HG02970 (cell line): ENCODE results near the gene EFCAB5.
"Not testable (repeated sequence)": the region's sequence is repeated elsewhere in the genome, so short reads cannot be mapped to it uniquely, and the experiment has no call there.

ENCODE experiments used
- ATAC-seq: cut with Tn5 transposase; IDR thresholded peaks from one replicate; pipeline ENCODE4 v1.9.1; 2021; ENCODE audit warnings: mild to moderate bottlenecking, moderate library complexity, moderate number of reproducible peaks; ENCODE audit not compliant: unreplicated experiment, low FRiP score

Gene EFCAB5

DNA sequence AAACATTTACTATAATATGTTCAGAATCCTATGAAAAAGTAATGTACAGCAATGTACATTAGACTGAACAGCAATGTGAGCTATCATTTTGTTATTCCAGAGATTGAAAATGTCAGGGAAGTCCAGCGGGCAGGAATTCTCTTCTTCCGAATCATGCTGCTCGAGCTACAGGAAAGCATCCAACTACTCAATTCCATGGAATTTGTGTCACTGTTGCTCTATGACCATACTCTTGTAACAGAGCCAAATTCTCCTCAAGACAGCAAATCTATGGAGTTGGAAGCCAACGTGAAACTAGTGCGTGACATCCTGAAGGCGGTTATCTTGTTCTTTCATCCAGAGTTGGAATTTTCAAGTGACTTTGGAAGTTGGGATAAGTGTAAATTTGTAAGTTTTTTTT is 150.3 kb downstream of the EFCAB5 start:
- no peak for ATAC-seq

DNA sequence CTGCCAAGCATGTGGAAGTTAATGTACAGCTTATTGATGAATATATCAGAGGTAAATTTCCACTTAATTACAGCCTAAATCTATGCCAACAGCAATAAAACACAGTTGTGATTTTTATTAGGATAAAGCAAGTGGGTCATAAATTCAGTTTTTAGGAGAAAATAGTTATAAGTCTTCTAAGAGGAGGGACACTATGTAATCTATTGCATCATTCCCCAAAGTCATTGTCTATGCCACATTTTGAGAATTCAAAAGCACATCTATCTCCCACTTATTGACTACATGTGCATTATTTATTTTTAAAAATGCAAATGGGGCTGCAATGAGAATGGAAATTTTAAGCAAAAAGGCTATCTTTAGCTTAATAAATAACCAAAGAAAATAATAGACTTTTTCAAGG is 151.5 kb downstream of the EFCAB5 start:
- no peak for ATAC-seq

DNA sequence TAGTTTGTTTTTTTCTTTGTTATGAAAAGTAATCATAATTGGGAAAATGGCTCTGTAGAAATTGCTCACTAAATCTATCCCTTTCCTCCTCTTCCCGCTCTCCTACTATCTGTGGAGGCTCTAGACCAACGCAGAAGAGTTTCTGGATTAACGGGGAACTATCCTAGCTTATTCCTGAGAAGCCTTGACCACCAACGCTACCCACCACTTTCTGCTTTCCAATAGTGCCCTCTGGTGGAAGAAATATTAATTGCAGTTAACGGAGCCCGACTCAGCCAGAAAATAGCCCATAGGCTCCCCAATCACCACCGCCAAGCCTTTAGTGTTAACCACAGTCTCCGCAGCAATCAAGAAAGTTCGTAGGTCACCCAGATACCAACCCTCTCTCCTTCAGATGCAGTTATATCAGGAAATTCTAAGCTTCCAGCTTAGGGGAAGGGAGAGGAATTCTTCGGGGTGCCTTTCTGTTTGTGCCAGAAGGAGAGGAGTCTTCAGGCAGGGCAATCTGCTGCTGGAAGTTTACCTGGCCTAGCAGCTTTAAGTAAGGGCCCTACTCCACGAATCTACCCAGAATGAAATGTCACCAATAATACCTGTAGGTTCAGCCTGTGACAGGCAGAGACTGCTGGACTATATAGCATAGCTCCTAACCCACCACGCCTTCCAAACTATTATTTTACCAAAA is 152.2 kb downstream of the EFCAB5 start:
- no peak for ATAC-seq

DNA sequence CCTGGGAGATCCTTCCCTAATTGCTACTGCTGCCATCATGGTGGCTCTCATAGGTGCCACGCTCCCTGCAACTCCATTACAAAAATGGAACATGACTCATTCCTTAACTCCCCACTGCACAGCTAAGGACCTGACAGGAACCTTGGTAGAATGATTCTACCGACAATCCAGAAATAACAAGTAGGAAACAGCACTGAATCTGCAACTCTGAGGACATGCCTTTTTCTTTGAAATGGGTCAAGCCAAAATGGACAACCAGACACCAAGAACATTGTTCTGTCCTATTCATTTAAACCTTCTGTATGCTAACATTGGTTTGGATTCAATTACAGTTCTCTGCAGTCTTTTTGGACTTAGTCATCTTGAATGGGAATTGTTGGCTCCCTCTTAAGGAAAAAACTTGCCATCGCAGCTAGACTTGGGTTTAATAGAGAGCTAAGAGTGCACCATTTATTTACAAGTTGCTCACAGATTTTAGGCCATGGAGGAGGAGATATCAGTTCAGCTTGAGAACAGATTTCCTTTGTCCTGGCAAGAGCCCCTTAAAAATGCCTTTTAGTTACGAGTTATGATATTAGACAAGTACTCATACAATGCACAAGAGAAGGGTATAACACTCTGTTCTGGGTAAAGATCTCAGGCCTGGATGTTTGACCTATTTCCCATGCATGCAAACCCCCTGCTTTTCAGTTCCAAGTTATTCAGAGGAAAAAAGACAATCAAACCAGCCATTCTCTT is 154.2 kb downstream of the EFCAB5 start:
- ATAC-seq: no peak

DNA sequence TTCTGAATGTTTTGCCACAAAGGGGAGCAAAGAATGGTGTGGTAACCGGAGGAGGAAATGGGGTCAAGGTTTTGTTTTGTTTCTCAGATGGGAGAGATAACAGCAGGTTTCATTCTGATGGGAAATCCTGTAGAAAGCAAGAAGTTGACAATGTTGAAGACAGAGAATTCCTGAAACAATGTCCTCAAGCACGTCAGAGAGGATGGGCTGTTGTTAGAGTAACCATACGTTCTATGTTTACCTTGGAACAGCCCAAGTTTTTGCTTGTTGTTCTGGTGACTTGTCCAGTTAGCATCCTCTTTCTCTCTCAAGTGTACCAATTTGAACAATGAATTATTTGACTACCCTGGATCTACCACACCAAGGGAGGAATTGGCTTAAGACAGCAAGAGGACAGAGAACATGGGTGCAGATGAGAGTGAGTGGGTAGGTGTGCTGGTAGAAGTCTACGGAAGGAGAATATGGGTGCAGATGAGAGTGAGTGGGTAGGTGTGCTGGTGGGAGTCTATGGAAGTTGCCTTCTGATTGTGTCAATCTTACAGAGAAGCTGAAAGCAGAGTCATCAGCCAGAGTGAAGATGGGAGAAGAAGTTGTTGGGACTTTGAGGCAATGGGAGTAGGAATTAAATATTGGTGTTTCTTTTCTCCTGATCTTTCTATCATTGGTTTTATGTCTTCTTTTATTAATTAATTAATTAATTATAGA is 160.4 kb downstream of the EFCAB5 start:
- no peak for ATAC-seq

DNA sequence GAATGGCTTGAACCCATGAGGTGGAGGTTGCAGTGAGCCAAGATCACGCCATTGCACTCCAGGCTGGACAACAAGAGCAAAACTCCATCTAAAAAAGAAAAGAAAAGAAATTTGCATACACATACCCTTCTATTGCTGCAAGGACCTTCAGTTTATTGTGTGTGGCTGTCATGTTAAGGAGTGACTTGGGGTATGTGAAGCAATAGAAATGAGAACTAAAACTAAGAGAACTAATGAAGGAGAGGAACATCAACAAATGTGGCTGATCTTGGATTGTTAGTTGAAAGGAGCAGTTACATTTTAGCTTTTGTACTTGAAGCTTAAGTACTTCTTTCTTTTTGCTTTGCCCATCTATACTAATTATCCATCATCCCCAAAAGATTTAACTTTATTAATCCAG is 162.5 kb downstream of the EFCAB5 start:
- no peak for ATAC-seq

DNA sequence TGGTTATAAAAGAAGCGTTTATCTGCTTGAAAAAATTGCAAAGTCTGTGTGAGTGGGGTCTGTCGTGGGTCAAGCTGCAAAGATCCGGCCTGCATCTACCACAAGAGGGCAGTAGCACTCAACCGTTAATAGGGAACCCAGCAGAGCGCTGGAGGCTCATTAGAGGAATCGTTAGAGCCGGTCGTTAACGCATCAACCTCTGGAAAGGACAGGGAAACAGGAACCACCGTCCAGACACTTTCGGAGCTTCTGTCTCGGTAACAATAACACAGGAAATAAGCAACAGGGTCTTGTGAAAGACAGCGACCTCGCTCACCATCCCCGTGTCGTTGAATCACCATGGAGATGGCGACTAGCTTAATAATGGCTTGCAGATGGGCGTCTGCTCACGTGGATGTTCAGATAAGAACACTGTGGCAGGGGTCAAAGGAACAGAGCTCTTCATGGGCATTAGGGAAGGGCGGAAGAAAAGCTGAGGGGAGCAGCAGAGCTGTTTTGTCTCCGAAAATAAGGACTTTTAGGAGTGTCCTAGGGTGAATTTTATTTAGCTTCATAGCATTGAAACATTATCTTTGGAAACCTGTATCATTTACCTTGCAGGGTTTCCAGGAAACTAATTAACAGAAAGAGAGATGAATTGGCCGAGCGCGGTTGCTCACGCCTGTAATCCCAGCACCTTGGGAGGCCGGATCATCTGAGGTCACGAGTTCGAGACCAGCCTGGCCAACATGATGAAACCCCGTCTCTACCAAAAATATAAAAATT is 163.3 kb downstream of the EFCAB5 start:
- no peak for ATAC-seq

DNA sequence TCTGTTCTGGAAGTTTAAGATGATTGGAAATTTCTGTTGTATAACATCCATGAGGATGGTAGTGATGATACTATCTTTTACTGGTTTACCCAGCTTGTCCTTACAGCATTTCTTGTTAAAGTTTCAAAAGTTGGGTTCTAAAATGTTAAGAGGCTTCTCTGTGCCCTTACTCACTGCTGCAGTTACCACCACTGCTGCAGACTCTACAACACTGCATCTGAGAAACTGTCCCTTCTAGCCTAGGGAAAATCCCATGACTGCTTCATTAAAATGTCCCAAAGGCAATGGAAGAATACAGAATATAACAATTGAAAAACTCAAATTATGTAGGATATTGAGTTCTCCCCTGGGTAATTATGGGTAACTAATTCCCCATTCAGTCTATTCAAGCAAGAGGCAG is 171.4 kb downstream of the EFCAB5 start:
- ATAC-seq: no peak

DNA sequence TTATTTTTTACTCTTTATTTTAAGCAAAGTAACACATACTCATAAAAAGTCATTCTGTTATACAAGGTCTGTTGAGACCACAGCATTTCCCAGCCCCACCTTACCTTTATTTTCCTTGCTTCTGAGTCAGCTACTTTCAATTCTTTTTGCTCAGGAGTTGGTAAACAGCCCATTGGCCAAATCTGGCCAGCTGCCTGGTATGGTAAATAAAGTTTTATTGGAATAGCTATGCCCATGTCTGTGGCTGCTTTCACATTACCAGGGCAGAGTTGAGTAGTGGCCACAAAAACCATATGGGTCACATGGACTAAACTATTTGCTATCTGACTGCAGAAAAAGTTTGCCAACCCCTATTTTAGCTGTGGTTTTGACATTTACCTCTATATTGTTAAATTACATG is 171.8 kb downstream of the EFCAB5 start:
- no peak for ATAC-seq

DNA sequence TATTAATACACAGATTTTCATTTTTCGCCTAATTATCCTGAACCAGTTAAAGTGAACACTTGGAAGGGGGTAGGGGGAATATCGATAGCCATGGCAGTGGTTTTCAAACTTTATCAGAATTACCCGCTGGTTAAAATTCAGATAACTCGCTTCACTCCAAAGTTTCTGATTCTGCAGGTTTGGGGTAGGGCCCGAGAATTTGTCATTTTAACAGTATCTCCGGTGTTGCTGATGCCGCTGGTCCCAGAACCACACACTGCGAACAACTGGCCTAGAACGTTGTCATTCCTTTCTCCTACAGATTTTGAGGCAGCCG is 174.9 kb downstream of the EFCAB5 start:
- no peak for ATAC-seq

DNA sequence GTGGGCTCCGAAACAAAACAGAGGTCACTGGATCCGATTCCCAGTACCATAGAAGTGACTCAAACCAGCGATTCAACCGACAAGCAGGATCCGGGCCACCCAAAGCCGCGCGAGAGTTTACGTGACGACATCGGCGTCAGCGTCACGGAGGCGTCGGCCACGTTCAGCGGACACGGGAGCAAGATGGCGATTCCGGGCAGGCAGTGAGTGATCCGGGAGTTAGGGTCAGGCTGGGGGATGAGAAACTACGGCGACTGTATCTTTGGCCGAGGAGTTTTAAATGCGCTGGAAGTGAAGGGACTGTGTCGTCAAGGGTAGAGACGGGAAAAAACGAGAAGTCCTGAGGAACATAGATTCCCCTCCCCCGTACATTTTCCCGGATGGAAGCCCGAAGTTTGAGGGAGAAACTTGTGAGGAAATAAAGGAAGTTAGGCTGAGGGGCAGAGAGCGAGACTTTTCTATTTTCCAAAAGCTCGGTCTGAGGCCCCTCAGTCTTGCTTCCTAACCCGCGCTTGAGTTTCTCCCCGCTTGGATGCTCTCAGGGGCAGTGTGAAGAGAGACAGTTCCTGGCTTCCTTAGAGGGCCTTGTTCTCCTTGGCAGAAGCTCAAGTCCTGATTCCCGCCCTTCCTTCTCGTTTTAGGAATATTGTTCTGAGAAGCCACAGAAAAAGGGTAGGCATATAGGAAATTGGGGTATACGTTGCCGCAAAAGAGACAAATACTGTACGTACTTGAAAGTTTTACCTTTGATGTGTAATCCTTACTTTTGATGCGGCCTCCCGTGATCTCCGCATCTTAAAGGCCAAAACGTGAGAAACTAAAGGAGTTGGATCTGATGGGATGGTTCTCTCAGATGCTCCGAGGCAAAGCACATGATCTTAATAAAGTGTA is 175.5 kb downstream of the EFCAB5 start, which contains the start of gene NSRP1:
TSS of gene NSRP1 (plus strand) at position 156 of the 891 bp plus-strand sequence. CDS start at position 184, 28 bp downstream.
- ATAC-seq: peak; percentile 53

DNA sequence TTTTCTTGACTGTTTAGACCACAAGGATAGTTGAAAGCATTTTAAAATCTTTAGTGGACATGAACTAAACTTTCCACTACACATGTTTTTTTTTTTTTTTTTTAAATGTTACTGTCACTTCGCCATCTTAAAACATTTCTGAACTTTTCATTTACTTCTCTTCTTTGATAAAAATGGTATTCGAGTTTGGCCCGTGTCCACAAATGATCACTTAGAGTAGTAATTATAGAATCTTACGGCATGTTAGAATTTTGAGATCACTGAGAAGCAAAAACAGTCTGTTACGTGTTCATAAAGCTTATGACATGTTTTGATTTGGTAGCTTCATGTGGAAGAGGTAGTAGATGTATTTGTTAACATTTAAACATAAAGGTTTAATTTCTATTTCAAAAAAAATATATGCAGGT is 176.2 kb downstream of the EFCAB5 start:
- no peak for ATAC-seq

DNA sequence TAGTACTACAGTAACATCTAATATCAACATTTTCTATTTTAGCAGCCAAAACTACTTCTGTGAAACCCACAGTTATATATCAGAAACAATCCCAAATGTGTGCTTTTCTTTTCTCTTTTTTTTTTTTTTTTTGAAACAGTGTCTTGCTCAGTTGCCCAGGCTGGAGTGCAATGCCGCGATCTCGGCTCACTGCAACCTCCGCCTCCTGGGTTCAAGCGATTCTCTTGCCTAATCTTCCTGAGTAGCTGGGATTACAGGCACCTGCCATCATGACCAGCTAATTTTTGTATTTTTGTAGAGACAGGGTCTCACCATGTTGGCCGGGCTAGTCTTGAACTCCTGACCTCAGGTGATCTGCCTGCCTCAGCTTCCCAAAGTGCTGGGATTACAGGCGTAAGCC is 177.2 kb downstream of the EFCAB5 start:
- ATAC-seq: not testable (repeated sequence)

DNA sequence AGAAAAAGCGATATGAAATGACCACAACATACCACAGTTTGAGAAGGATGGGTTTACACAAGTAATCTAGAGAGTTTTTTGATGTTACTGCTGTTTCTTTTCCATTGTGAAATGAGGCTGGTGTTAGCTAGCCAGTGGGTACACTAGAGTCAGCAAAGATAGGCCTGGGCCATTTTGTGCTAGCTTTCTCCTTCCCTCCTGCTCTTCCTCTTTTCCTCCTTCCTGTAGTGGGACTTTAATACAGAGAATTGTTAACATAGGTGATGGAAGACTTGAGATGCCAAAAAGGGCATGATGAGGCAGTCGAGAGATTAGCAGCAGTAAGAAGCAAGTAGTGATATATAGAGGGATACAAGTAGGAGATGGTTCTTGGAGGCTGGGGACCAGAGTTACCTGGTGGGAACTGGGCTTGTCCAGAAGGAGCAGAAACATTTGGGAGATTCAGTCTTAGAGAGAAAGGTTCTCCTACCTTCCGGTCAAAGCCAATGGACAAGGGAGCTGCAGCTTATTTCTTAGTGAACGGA is 182.9 kb downstream of the EFCAB5 start:
- no peak for ATAC-seq

DNA sequence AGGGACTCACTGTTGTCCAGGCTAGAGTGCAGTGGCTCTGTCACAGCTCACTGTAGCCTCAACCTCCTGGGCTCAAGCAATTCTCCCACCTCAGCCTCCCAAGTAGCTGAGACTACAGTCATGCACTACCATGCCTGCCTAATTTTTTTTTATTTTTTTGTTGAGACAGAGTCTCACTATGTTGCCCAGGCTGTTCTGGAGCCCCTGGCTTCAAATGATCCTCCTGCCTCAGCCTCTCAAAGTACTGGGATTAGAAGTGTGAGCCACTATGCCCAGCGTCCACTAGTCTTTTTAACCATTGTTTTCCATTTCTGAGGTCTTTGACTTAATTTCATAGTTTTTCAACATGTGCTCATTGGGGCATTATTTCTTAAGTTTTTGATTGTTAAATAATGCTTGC is 188.7 kb downstream of the EFCAB5 start:
- no peak for ATAC-seq

DNA sequence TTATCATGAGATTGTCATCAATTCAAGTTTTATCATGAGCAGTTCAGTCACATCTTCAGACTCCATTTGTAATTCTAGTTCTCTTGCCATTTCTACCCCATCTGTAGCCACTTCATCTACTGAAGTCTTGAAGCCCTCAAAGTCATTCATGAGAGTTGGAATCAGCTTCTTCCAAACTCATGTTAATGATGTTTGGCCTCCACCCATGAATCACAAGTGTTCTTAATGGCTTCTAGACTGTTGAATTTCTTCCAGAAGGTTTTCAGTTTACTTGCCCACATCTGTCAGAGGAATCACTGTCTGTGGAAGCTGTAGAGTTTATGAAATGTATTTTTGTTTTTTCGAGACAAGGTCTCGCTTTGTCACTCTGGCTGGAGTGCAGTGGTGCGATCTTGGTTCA is 191.2 kb downstream of the EFCAB5 start:
- no peak for ATAC-seq

DNA sequence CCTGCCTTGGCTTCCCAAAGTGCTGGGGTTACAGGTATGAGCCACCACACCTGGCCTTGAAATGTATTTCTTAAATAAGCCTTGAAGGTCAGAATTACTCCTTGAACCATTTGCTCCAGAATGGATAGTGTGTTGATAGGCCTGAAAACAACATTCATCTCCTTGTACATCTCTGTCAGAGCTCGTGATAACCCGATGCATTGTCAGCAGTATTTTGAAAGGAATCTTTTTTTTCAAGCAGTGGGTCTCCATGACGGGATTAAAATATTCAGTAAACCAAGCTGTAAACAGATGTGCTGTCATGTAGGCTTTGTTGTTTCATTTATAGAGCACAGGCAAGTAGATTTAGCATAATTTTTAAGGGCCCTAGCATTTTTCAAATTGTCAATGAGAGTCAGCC is 191.8 kb downstream of the EFCAB5 start:
- ATAC-seq: no peak

DNA sequence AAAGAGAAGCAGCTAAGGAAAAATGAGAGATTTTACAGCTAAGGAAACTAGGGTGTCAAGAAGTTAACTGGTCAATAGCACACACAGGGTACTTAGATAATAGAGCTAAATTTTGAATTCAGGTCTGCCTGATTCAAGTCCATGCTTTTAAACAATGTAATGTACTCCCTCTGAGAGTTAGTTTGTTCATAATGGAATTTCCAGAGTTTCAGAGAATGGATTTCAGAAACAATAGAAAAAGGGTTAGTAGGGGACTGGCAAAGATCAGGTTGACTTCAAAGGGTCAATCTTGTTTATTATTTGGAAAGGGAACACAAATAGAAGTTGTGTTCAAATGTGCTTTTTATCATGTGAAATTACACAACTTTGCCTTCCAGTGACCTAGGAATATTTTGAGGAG is 193.1 kb downstream of the EFCAB5 start:
- no peak for ATAC-seq

DNA sequence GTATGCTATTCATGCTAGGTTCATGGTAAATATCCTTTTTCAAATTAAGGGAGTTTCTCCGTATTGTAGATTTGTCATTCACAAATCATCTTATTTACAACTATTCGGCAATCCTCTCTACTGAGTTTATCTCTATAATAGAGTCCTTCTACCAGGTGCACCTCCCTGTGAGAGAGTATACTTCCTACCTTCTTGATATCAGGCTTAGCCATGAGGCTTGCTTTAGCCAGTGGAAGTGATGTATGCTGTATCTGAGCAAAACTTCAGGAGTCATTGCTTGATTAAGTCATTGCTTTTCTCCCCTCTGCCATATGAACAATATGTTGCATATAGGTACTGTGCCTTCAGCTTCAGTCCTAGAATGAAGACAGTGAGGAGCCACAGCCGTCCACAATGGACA is 195.7 kb downstream of the EFCAB5 start:
- ATAC-seq: no peak

DNA sequence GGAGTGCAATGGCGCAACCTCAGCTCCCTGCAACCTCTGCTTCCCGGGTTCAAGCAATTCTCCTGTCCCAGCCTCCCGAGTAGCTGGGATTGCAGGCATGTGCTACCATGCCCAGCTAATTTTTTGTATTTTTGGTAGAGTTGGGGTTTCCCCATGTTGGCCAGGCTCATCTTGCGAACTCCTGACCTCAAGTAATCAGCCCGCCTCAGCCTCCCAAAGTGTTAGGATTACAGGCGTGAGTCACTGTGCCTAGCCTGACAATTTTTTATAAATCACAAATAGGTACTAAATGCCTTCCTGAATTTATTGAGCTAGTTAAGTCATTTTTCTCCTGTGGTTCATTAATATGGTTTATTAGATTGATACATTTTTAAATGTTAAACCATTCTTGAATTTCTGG is 206.4 kb downstream of the EFCAB5 start:
- not testable (repeated sequence) for ATAC-seq
